Hepatocyte (in vitro differentiated cells): Measurements from ENCODE around the gene VPS54. TPM values are rescaled to one million over a fixed set of nuclear protein-coding genes. Genes with fewer than 3 reads are reported as not detected.

Source experiments
- DNase-seq: peaks from one replicate; pipeline ENCODE4 v3.0.0-alpha.2; 2016; ENCODE audit warnings: low spot score
- H2AFZ ChIP-seq: fragments of 200-600 bp; sonication (generic); 2 replicates; pipeline ENCODE4 v1.6.0; 2016; ENCODE audit warnings: antibody characterized with exemption, mild to moderate bottlenecking
- H3K27ac ChIP-seq: fragments of 200-600 bp; sonication (generic); 2 replicates; pipeline ENCODE4 v1.5.1; 2016; ENCODE audit warnings: mild to moderate bottlenecking
- H3K27me3 ChIP-seq: fragments of 200-600 bp; sonication (generic); 2 replicates; pipeline ENCODE4 v1.6.1; 2016
- H3K36me3 ChIP-seq: fragments of 200-600 bp; sonication (generic); replicated peaks from 2 replicates; pipeline ENCODE4 v1.5.1; 2016; ENCODE audit warnings: low read depth; ENCODE audit not compliant: insufficient read depth
- H3K4me1 ChIP-seq: fragments of 200-600 bp; sonication (generic); 2 replicates; pipeline ENCODE4 v1.5.1; 2016; ENCODE audit warnings: mild to moderate bottlenecking, moderate library complexity; ENCODE audit not compliant: insufficient read depth
- H3K4me2 ChIP-seq: fragments of 200-600 bp; sonication (generic); 2 replicates; pipeline ENCODE4 v1.6.0; 2016
- H3K4me3 ChIP-seq: fragments of 200-600 bp; sonication (generic); 2 replicates; pipeline ENCODE4 v1.5.1; 2016; ENCODE audit warnings: mild to moderate bottlenecking
- H3K79me2 ChIP-seq: fragments of 200-600 bp; sonication (generic); 2 replicates; pipeline ENCODE4 v1.6.0; 2017; ENCODE audit warnings: mild to moderate bottlenecking
- H3K9me2 ChIP-seq: fragments of 200-600 bp; sonication (generic); replicated peaks from 2 replicates; pipeline ENCODE4 v1.6.0; 2017; ENCODE audit warnings: mild to moderate bottlenecking; ENCODE audit not compliant: insufficient read depth
- H3K9me3 ChIP-seq: fragments of 200-600 bp; sonication (generic); 2 replicates; pipeline ENCODE4 v1.5.1; 2016; ENCODE audit warnings: low read depth, mild to moderate bottlenecking
- H4K20me1 ChIP-seq: fragments of 200-600 bp; sonication (generic); 2 replicates; pipeline ENCODE4 v1.6.0; 2016; ENCODE audit warnings: mild to moderate bottlenecking; ENCODE audit not compliant: insufficient read depth, poor library complexity, severe bottlenecking
- CTCF ChIP-seq: fragments of 200-600 bp; sonication (generic); IDR thresholded peaks from 2 replicates; pipeline ENCODE4 v1.5.1; 2016; ENCODE audit warnings: antibody characterized with exemption, mild to moderate bottlenecking; ENCODE audit not compliant: poor library complexity
- EZH2 ChIP-seq: fragments of 200-600 bp; sonication (generic); IDR thresholded peaks from 2 replicates; pipeline ENCODE4 v1.6.1; 2016; ENCODE audit warnings: antibody characterized with exemption, mild to moderate bottlenecking, borderline replicate concordance
- EZH2phosphoT487 ChIP-seq: fragments of 200-600 bp; sonication (generic); IDR thresholded peaks from one replicate; pipeline ENCODE4 v1.6.1; 2018; ENCODE audit warnings: antibody characterized with exemption, mild to moderate bottlenecking, low read depth, moderate library complexity; ENCODE audit not compliant: unreplicated experiment, severe bottlenecking
- WGBS: methylation state at CpG from one replicate; pipeline ENCODE4 v1.1.6; 2016; ENCODE audit warnings: low lambda C conversion rate; ENCODE audit errors: missing lambda C conversion rate; 5-methylcytosine and 5-hydroxymethylcytosine counted together
- polyA plus RNA-seq: library from polyadenylated mRNA; unstranded; fragments of >200 nt; fragmentation: Nextera tagmentation; extraction: Ambion mirVana; gene quantifications from 2 replicates; pipeline ENCODE4 v1.2.1, GENCODE V29; 2016
- total RNA-seq: library from RNA; depleted of rRNA; stranded (reverse); fragments of >200 nt; gene quantifications from 2 replicates; pipeline ENCODE4 v1.2.3, GENCODE V29; 2014

The VPS54 gene
- total and polyA plus RNA-seq, 2 experiments from 2014 or later = 14.5 to 40.5 TPM

GRCh38 chr2:63880625-63881024 is 138.6 kb downstream of the VPS54 start:
- H3K4me2 ChIP-seq = no peak overlapping the region
- TF ChIP-seq EZH2 (no peak), EZH2phosphoT487 (no peak)
- WGBS = 70% methylated on average over 4 of the region's 4 CpGs

GRCh38 chr2:63879876-63880433 is 139.3 kb downstream of the VPS54 start:
- DNase-seq = no peak
- Histone ChIP-seq H3K27ac (no peak overlapping the region), H3K9me3 (no peaks in the 10 kb centered on the region), H2AFZ (no peak overlapping the region), H3K27me3 (no peaks in the 10 kb centered on the region), H3K9me2 (no peaks in the 10 kb centered on the region), H3K4me1 (no peaks in the 10 kb centered on the region), H4K20me1 (peaks cover 6% of the 10 kb centered on the region), H3K79me2 (peaks cover 32% of the 10 kb centered on the region), H3K4me3 (no peak overlapping the region), H3K4me2 (no peak overlapping the region), H3K36me3 (no peaks in the 10 kb centered on the region)
- TF ChIP-seq CTCF (no peak), EZH2phosphoT487 (no peak), EZH2 (no peak)
- 87% methylated on average over 2 of the region's 2 CpGs for WGBS

More at GRCh38 chr2:63880625-63881024, 138.6 kb downstream of the VPS54 start:
- no peaks in the 10 kb centered on the region for H3K27me3 ChIP-seq
- H3K79me2 ChIP-seq = peaks cover 32% of the 10 kb centered on the region
- no peaks in the 10 kb centered on the region for H3K9me3 ChIP-seq
- no peaks in the 10 kb centered on the region for H3K9me2 ChIP-seq
- no peak overlapping the region for H3K27ac ChIP-seq
- H3K4me1 ChIP-seq = no peaks in the 10 kb centered on the region
- H3K4me3 ChIP-seq = no peak overlapping the region
- H4K20me1 ChIP-seq = peaks cover 6% of the 10 kb centered on the region
- DNase-seq = no peak
- H3K36me3 ChIP-seq = no peaks in the 10 kb centered on the region
- H2AFZ ChIP-seq = no peak overlapping the region

GRCh38 chr2:63878486-63878885 is 140.7 kb downstream of the VPS54 start:
- no peak overlapping the region for H3K4me2 ChIP-seq
- no peak overlapping the region for H3K27ac ChIP-seq
- no peaks in the 10 kb centered on the region for H3K4me1 ChIP-seq
- H2AFZ ChIP-seq = no peak overlapping the region
- H3K36me3 ChIP-seq = peaks cover 4% of the 10 kb centered on the region
- H4K20me1 ChIP-seq = peaks cover 6% of the 10 kb centered on the region
- TF ChIP-seq EZH2 = no peak
- TF ChIP-seq EZH2phosphoT487 = no peak
- no peak for TF ChIP-seq CTCF
- no peak overlapping the region for H3K4me3 ChIP-seq
- H3K9me2 ChIP-seq = no peaks in the 10 kb centered on the region
- 85% methylated on average over 1 of the region's 1 CpG for WGBS
- no peak for DNase-seq
- peaks cover 36% of the 10 kb centered on the region for H3K79me2 ChIP-seq
- H3K27me3 ChIP-seq = no peaks in the 10 kb centered on the region
- no peaks in the 10 kb centered on the region for H3K9me3 ChIP-seq

- TF ChIP-seq EZH2 = no peak
- no peak for TF ChIP-seq CTCF
- no peak for TF ChIP-seq EZH2phosphoT487
- Histone ChIP-seq H3K4me2 (no peak overlapping the region), H3K79me2 (peaks cover 32% of the 10 kb centered on the region), H3K27me3 (no peaks in the 10 kb centered on the region), H3K4me3 (no peak overlapping the region), H3K36me3 (peaks cover 4% of the 10 kb centered on the region), H3K27ac (no peak overlapping the region), H3K4me1 (peaks cover 8% of the 10 kb centered on the region), H3K9me2 (no peaks in the 10 kb centered on the region), H3K9me3 (no peaks in the 10 kb centered on the region), H2AFZ (no peak overlapping the region), H4K20me1 (peaks cover 6% of the 10 kb centered on the region)
- 90% methylated on average over 5 of the region's 5 CpGs for WGBS
- DNase-seq = no peak
Observed at GRCh38 chr2:63876311-63876710, 142.9 kb downstream of the VPS54 start.
